Stomach smooth muscle (tissue), 2 donors: ENCODE results near the gene CCDC71.

ENCODE experiments used
- H3K27ac ChIP-seq: one replicate; pipeline ENCODE4 v1.7.0; 2013; ENCODE audit warnings: mild to moderate bottlenecking, low read length, inconsistent platforms
- H3K27me3 ChIP-seq, 2 donors: one replicate each; pipeline ENCODE4 v1.7.0; 2013; ENCODE audit warnings: low read length in 2 of 2; ENCODE audit not compliant: insufficient read depth in 2 of 2, control insufficient read depth in 1 of 2
- H3K36me3 ChIP-seq, 2 donors: one replicate each; pipeline ENCODE4 v1.7.0; 2013; ENCODE audit warnings: low read length in 2 of 2; ENCODE audit not compliant: control insufficient read depth in 2 of 2, insufficient read depth in 2 of 2
- H3K4me1 ChIP-seq: one replicate; pipeline ENCODE4 v1.7.0; 2013; ENCODE audit warnings: low read length; ENCODE audit not compliant: control insufficient read depth, insufficient read depth
- H3K4me3 ChIP-seq, 2 donors: one replicate each; pipeline ENCODE4 v1.7.0; 2013; ENCODE audit warnings: low read length in 2 of 2
- H3K9ac ChIP-seq, 2 donors: one replicate each; pipeline ENCODE4 v1.7.0; 2013; ENCODE audit warnings: low read length in 2 of 2, mild to moderate bottlenecking in 1 of 2
- H3K9me3 ChIP-seq, 2 donors: one replicate each; pipeline ENCODE4 v1.7.0; 2013; ENCODE audit warnings: low read length in 2 of 2; ENCODE audit not compliant: control insufficient read depth in 2 of 2
- donor health status: healthy.
- donor health status: Pancreatic carcinoma.

CCDC71 gene

DNA sequence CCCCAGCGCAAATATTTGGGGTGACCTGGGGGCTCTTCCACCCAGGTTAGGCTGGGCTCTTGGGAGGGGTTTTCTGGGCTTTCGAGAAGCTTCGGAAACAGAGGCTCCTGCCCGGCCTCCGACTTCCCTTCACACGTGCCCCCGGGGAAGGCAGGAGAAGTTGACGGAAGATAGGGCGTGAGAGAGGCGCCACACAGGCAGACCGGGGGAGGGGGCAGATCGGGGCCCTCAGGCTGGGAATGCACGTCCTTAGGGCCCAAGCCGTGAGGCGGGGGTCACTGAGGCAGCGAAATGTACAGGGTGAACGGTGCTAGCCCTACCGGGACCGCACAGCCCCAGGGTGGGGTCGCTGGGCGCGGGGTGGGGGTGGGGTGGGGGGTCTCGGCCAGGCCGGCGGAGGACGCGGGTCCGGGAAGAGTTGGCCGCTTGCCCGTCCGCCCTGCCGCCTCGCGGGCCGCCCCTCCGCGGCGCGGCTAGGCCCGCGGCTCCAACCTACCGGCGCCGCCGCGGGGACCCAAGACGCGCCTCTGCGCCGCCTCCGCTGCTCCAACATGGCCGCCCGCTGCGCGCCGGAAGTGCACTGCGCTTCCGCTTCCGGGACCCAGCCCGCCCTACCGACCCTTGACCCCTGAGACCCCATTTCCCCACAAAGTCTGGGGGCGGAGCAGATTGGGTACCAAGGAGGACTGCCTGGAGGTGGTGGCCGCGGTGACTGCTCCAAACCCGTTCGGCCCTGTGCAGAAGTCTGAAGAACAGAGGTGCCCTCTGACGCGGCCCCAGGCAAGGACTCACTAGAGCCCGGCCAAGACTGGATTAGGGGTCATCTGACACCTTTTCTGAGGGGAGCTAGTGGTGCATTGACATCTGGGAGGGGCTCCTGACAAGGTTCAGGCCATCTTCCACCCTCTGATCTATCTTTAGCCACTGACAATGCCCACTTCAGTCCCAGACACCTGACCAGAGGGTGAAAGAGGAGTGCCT is at the start of gene CCDC71:
CCDC71 (minus strand) TSS at position 561 of the 981 bp plus-strand sequence. CDS start 2,123 bp downstream, outside the sequence.
- Histone ChIP-seq H3K9me3 (no peaks in the 10 kb centered on the region), H3K27ac (peak within 1 kb of the TSS; percentile 90), H3K27me3 (no peaks in the 10 kb centered on the region), H3K4me1 (peaks cover 34% of the 10 kb centered on the region), H3K4me3 (peak within 1 kb of the TSS; percentile 88 to 95), H3K9ac (peak within 1 kb of the TSS; percentile 89 to 90), H3K36me3 (peaks cover 10 to 21% of the 10 kb centered on the region in 2 donors)

DNA sequence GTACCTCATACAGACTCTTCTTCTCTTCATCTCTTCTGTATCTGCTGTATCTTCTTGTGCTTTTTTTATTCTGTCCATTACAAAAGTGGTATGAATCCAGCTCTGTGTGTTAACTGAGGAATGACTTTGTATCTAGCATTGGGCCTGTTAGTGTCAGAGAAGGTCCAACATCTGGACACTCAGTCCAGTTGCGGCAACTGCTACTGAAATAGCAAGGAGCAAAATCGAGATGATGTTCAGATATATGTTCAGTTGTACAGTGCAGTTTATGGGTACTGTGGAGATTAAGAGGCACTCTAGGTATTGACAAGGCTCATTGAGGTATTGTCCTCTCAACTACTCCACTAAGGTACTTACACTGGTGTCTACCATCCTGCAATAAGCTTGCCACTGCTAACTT is 47.9 kb upstream of the CCDC71 start:
- peaks cover 11% of the 10 kb centered on the region for H3K4me1 ChIP-seq
- H3K4me3 ChIP-seq: no peak overlapping the region
- no peaks in the 10 kb centered on the region for H3K36me3 ChIP-seq
- H3K9ac ChIP-seq: no peak overlapping the region
- no peak overlapping the region for H3K27ac ChIP-seq
- no peaks in the 10 kb centered on the region for H3K9me3 ChIP-seq
- no peaks in the 10 kb centered on the region for H3K27me3 ChIP-seq

DNA sequence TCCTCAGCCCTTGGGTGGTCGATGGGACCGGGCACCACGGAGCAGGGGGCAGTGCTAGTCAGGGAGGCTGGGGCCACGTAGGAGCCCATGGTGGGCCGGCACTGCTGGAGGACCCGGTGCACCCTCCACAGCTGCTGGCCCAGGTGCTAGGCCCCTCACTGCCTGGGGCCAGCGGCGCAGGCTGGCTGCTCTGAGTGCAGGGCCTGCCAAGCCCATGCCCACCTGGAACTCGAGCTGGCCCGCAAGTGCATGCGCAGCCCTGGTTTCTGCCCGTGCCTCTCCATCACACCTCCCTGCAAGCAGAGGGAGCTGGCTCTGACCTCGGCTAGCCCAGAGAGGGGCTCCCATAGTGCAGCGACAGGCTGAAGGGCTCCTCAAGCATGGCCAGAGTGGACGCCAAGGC is 47.4 kb upstream of the CCDC71 start:
- Histone ChIP-seq H3K9me3 (no peaks in the 10 kb centered on the region), H3K4me3 (no peak overlapping the region)

DNA sequence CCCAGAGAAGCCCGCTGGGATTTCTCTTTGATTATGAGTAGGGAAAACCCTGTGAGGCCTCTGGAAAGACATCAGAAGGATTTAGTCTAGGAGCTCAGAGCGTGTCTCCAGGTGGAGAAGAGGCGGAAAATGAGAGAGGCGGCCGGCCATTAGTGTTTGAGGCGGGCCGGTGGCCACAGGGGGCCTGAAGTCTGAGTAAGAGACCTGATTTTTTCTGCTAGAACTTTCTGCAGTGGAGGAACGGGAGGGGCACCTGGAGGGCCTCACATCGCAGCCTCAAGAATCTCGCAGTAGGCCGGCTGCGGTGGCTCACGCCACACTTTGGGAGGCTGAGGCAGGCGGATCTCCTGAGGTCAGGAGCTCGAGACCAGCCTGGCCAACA is 33.8 kb upstream of the CCDC71 start:
- H3K27me3 ChIP-seq: no peaks in the 10 kb centered on the region
- no peaks in the 10 kb centered on the region for H3K9me3 ChIP-seq
- peak overlapping the region in 1 of 2 donors; percentile 72 for H3K4me3 ChIP-seq
- H3K36me3 ChIP-seq: no peaks in the 10 kb centered on the region
- H3K27ac ChIP-seq: no peak overlapping the region
- peak overlapping the region in 1 of 2 donors; percentile 29 for H3K9ac ChIP-seq
- peaks cover 8% of the 10 kb centered on the region for H3K4me1 ChIP-seq

More for the DNA sequence above, 47.4 kb upstream of the CCDC71 start:
- Histone ChIP-seq H3K27me3 (no peaks in the 10 kb centered on the region), H3K4me1 (peaks cover 9% of the 10 kb centered on the region), H3K36me3 (no peaks in the 10 kb centered on the region), H3K9ac (no peak overlapping the region), H3K27ac (no peak overlapping the region)

DNA sequence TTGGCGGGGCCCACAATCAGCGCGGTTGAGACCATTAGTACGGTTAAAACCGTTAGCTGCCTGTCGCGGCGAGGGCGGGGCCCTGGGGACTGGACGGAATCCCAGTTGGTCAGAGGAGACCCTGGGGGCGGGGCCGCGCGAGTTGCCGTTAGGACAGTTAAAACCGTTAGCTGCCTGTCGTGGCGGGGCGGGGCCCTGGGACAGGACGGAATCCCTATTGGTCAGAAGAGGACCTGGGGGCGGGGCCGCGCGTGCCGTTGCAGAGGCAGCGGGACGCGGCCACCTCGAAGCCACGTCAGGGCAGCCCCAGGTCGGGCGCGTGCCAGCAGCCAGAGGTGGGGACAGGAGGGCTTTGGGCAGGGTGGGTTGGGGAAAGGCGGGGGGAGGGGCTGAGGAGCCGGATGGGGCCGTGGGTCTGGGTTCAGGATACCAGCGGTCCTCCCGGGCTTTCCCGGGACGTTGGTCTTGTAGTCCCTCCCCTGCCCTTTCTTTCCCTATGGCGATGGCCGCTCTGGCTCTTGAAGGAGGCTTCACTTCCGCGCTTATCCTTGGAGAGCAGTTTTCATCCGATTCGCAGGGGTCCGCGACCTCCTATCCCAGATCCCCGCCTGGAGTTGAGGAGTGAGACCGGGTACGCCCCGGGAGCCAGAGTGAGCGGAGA is 33.2 kb upstream of the CCDC71 start:
- Histone ChIP-seq H3K27me3 (no peaks in the 10 kb centered on the region), H3K27ac (no peak overlapping the region), H3K36me3 (no peaks in the 10 kb centered on the region), H3K4me3 (peak overlapping the region; percentile 32 to 72), H3K9me3 (no peaks in the 10 kb centered on the region), H3K9ac (peak overlapping the region in 1 of 2 donors; percentile 29), H3K4me1 (peaks cover 8% of the 10 kb centered on the region)

DNA sequence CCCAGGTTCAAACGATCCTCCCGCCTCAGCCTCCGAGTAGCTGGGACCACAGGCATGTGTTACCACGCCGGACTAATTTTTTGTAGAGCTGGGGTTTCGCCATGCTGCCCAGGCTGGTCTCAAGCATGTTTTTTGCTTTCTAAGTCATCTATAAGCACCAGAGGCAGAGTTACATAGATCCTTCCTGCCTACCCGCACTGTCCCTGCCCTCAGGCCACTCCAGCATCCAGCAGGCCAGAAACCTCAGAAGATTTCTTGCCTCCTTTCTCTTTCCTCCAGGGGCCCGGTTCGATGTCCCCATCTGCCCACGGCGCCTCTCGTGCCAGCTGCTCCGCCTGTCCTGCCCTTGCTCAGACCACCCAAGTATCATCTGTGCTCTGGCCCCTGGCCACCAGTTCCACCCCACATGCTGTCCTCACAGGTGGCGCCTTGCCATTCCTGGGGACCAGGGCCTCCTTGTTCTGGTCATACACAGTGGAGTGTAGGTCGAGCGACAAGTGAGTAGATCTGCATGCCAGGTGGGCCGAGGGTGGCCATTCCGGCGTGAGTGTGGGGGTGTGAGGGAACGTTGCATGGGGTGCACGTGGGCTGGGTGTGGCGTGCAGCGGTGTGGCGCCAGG is 32.6 kb upstream of the CCDC71 start:
- Histone ChIP-seq H3K27me3 (no peaks in the 10 kb centered on the region), H3K36me3 (no peaks in the 10 kb centered on the region), H3K4me3 (peak overlapping the region; percentile 32 to 72), H3K27ac (no peak overlapping the region), H3K9me3 (no peaks in the 10 kb centered on the region), H3K4me1 (peaks cover 8% of the 10 kb centered on the region), H3K9ac (no peak overlapping the region)

DNA sequence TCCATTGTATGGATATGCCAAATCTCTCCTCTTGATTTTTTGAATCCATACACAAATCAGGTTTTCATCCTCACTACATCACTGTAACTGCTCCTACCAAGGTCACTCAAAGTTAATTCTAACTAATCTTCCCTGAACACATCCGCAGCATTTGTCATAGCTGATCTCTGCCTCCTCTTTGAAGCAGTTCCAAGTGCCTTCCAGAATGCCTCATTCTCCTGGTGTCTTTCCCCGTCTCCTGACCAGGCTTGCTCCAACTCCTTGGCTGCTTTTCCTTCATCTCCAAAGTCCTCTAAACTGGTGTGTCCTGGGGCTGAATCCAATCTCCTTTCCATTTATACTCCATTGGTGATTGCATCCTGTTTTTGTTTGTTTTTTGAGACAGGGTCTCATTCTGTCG is 32.0 kb upstream of the CCDC71 start:
- Histone ChIP-seq H3K9me3 (no peaks in the 10 kb centered on the region), H3K36me3 (no peaks in the 10 kb centered on the region), H3K27me3 (no peaks in the 10 kb centered on the region), H3K4me1 (peaks cover 8% of the 10 kb centered on the region), H3K9ac (no peak overlapping the region), H3K4me3 (no peak overlapping the region), H3K27ac (no peak overlapping the region)

DNA sequence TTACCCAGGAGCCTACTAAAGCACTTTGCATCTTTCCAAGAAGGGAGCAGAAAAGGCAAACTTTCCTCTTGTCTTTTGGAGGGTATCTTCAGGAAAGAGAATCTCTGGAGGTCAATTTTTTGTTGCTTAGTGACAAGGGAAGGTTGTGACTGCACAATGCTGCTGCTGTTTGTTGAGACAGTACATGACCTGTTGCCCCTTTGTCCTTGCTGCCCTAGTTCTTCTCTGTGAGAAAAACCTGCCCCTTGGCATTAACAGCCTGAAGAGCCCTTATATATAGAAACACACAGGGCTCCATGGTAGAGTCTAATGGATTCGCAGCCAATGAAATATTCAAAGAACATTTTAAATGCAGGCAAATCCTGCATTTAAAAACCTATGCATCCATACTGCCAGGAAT is 25.6 kb upstream of the CCDC71 start:
- Histone ChIP-seq H3K36me3 (no peaks in the 10 kb centered on the region), H3K4me1 (no peaks in the 10 kb centered on the region), H3K27me3 (no peaks in the 10 kb centered on the region), H3K9me3 (no peaks in the 10 kb centered on the region), H3K27ac (no peak overlapping the region), H3K9ac (no peak overlapping the region), H3K4me3 (no peak overlapping the region)

DNA sequence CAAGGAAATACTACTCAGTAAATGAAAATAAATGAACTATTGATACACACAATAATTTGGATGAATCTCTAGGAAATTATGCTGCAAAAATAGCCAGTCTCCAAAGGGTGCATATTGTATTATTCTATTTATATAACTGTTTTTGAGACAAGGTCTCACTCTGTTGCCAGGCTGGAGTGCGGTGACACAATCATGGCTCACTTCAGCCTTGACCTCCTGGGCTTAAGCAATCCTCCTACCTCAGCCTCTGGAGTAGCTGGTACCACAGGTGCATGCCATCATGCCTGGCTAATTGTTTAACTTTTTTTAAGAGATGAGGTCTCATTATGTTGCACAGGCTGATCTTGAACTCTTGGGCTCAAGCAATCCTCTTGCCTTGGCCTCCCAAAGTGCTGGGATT is 17.7 kb upstream of the CCDC71 start:
- Histone ChIP-seq H3K9ac (no peak overlapping the region), H3K27ac (no peak overlapping the region), H3K4me3 (no peak overlapping the region), H3K4me1 (no peaks in the 10 kb centered on the region), H3K36me3 (peaks cover 0 to 2% of the 10 kb centered on the region in 2 donors), H3K27me3 (no peaks in the 10 kb centered on the region), H3K9me3 (no peaks in the 10 kb centered on the region)

DNA sequence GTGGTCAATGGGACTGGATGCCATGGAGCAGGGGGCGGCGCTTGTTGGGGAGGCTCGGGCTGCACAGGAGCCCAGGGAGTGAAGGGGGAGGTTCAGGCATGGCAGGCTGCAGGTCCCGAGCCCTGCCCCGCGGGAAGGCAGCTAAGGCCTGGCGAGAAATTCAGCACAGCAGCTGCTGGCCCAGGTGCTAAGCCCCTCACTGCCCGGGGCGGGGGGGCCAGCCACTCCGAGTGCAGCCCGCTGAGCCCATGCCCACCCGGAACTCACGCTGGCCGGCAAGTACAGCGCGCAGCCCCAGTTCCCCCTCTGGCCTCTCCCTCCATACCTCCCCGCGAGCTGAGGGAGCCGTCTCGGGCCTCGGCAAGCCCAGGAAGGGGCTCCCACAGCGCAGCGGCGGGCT is 16.6 kb upstream of the CCDC71 start:
- Histone ChIP-seq H3K9me3 (no peaks in the 10 kb centered on the region), H3K27me3 (no peaks in the 10 kb centered on the region), H3K27ac (no peak overlapping the region), H3K4me3 (no peak overlapping the region), H3K9ac (no peak overlapping the region), H3K36me3 (peaks cover under 1 to 2% of the 10 kb centered on the region in 2 donors), H3K4me1 (no peaks in the 10 kb centered on the region)
